Measurements from ENCODE around the gene GYS1.
A peak's percentile ranks its signal among the peaks of the same experiment; 100 is the strongest.
"Not testable (repeated sequence)": the region's sequence is repeated elsewhere in the genome, so short reads cannot be mapped to it uniquely, and the experiment has no call there.

Gene GYS1

DNA sequence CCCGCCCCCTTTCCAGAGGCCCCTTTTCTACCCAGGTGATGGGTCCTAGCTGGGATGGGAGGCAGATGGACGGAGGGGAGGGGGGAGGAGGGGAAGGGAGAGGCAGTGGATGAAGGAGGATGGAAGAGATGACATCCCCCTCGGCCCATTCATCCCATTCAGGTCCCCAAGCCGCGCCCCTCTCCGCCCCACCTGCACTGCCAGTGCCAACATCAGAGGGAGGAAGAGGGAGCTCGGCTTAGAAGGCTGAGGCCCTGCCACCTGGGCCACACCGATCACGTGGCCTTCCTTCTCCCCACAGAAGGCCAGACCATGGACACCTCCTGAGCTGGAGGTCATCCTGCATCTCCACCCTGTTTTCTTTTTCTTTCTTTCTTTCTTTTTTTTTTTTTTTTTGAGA lies 35.6 kb upstream of the GYS1 start:
- H3K9me3 ChIP-seq (ENCODE audit: control insufficient read depth in 2 of 2, low read length in 2 of 2) = not testable (repeated sequence)

DNA sequence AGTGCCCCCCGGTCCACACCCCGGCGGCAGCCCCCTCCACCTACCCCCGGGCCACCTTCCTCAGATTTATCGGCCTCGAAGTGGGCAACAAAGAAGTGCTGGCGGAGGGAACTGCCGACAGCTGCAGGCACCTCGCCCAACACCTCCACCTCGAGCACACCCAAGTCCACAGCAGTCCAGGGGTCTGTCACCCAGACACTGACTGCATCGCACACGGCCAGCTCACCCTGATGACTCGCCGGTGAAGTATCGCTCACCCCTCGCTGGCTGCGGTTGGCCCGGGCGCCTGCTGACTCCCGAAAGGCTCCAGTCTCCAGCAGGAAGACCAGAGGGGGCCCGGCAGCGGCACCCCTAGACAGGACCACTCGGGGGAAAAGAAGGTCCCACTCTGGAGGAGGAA lies 32.5 kb upstream of the GYS1 start:
- not testable (repeated sequence) for H3K9ac ChIP-seq (ENCODE audit: low read depth in 1 of 2, low read length in 2 of 2); H3K4me3 ChIP-seq (ENCODE audit: low read length in 2 of 2); H3K27me3 ChIP-seq (ENCODE audit: control insufficient read depth in 2 of 2, insufficient read depth in 2 of 2, low read length in 2 of 2); H3K36me3 ChIP-seq (ENCODE audit: control insufficient read depth in 2 of 2, insufficient read depth in 2 of 2, low read length in 2 of 2); H3K27ac ChIP-seq (ENCODE audit: low read depth in 2 of 2, low read length in 2 of 2); H3K9me3 ChIP-seq (ENCODE audit: control insufficient read depth in 2 of 2, low read length in 2 of 2); H3K4me1 ChIP-seq (ENCODE audit: control insufficient read depth in 2 of 2, insufficient read depth in 2 of 2, low read length in 2 of 2)

More for the DNA sequence above, 35.6 kb upstream of the GYS1 start:
- H3K4me3 ChIP-seq (ENCODE audit: low read length in 2 of 2); H3K27me3 ChIP-seq (ENCODE audit: control insufficient read depth in 2 of 2, insufficient read depth in 2 of 2, low read length in 2 of 2); H3K4me1 ChIP-seq (ENCODE audit: control insufficient read depth in 2 of 2, insufficient read depth in 2 of 2, low read length in 2 of 2); H3K36me3 ChIP-seq (ENCODE audit: control insufficient read depth in 2 of 2, insufficient read depth in 2 of 2, low read length in 2 of 2); H3K27ac ChIP-seq (ENCODE audit: low read depth in 2 of 2, low read length in 2 of 2); H3K9ac ChIP-seq (ENCODE audit: low read depth in 1 of 2, low read length in 2 of 2): not testable (repeated sequence)

DNA sequence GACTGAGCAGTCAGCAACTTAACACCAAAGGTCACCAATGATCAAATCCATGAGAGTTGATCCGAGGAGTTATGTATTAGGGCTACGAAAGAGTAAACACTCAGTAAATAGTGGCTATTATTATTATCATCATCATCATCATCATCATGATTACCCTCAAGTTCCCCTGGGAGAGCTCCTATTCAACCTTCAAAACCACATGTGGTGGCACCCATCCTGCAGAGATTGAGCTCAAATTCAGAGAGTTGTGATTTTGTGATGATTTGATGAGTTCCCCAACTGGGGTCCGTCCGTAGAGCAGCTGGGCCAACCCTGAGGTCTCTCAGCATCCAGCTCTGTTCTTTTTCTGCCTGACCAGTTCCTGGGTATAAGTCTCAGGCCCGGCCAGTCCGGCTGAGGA lies 32.0 kb upstream of the GYS1 start:
- not testable (repeated sequence) for H3K27ac ChIP-seq (ENCODE audit: low read depth in 2 of 2, low read length in 2 of 2); H3K9me3 ChIP-seq (ENCODE audit: control insufficient read depth in 2 of 2, low read length in 2 of 2); H3K36me3 ChIP-seq (ENCODE audit: control insufficient read depth in 2 of 2, insufficient read depth in 2 of 2, low read length in 2 of 2); H3K4me3 ChIP-seq (ENCODE audit: low read length in 2 of 2); H3K4me1 ChIP-seq (ENCODE audit: control insufficient read depth in 2 of 2, insufficient read depth in 2 of 2, low read length in 2 of 2); H3K9ac ChIP-seq (ENCODE audit: low read depth in 1 of 2, low read length in 2 of 2)
- peaks cover 5 to 14% of the 10 kb centered on the region in 2 donors for H3K27me3 ChIP-seq (ENCODE audit: control insufficient read depth in 2 of 2, insufficient read depth in 2 of 2, low read length in 2 of 2)

DNA sequence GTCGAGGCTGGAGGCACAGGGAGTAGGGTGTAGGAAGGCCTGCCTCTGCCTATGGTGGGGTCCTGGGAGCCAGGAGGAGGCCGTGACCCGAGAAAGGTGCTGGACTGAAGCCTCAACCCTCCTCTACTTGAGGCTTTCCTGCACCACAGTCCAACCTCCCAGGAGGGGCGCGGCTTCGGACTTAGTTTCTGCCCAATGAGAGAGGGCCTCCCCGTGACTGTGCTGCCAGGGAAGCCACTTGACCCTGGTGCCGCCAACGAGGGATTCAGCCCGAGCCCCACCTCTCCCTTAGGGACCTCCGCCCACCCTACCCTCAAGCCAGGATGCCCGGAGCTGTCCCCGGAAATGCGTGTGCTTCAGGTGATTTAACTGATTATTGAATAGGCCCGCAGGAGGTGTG lies 31.1 kb upstream of the GYS1 start, which contains the start of gene CGB3:
CGB3 (minus strand) TSS at position 101 of the 400 bp plus-strand sequence. CDS start 362 bp downstream, outside the sequence.
- not testable (repeated sequence) for H3K9ac ChIP-seq (ENCODE audit: low read depth in 1 of 2, low read length in 2 of 2); H3K27ac ChIP-seq (ENCODE audit: low read depth in 2 of 2, low read length in 2 of 2); H3K4me3 ChIP-seq (ENCODE audit: low read length in 2 of 2); H3K4me1 ChIP-seq (ENCODE audit: control insufficient read depth in 2 of 2, insufficient read depth in 2 of 2, low read length in 2 of 2); H3K36me3 ChIP-seq (ENCODE audit: control insufficient read depth in 2 of 2, insufficient read depth in 2 of 2, low read length in 2 of 2); H3K9me3 ChIP-seq (ENCODE audit: control insufficient read depth in 2 of 2, low read length in 2 of 2)
- H3K27me3 ChIP-seq (ENCODE audit: control insufficient read depth in 2 of 2, insufficient read depth in 2 of 2, low read length in 2 of 2) = peaks cover 6 to 15% of the 10 kb centered on the region in 2 donors

DNA sequence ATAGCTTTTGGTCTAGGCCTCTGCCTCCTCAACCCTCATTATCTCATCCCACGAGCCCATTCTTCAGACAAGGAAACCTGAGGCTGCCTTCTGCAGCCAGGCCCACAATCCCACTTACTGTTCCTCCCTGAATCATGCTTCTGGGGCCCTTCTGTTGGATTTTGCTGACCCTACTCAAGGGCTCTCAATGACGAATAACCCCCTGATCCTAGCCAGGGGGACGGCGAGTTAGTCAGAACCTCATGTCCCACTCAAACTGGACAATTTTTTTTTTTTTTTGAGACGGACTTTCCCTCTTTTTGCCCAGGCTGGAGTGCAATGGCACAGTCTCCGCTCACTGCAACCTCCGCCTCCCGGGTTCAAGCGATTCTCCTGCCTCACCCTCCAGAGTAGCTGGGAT lies 29.0 kb upstream of the GYS1 start:
- Histone ChIP-seq H3K9me3 (ENCODE audit: control insufficient read depth in 2 of 2, low read length in 2 of 2) (no peaks in the 10 kb centered on the region), H3K27me3 (ENCODE audit: control insufficient read depth in 2 of 2, insufficient read depth in 2 of 2, low read length in 2 of 2) (peaks cover 6 to 18% of the 10 kb centered on the region in 2 donors), H3K4me3 (ENCODE audit: low read length in 2 of 2) (no peak overlapping the region), H3K9ac (ENCODE audit: low read depth in 1 of 2, low read length in 2 of 2) (no peak overlapping the region), H3K4me1 (ENCODE audit: control insufficient read depth in 2 of 2, insufficient read depth in 2 of 2, low read length in 2 of 2) (peaks cover 9 to 17% of the 10 kb centered on the region in 2 donors), H3K36me3 (ENCODE audit: control insufficient read depth in 2 of 2, insufficient read depth in 2 of 2, low read length in 2 of 2) (no peaks in the 10 kb centered on the region), H3K27ac (ENCODE audit: low read depth in 2 of 2, low read length in 2 of 2) (no peak overlapping the region)

DNA sequence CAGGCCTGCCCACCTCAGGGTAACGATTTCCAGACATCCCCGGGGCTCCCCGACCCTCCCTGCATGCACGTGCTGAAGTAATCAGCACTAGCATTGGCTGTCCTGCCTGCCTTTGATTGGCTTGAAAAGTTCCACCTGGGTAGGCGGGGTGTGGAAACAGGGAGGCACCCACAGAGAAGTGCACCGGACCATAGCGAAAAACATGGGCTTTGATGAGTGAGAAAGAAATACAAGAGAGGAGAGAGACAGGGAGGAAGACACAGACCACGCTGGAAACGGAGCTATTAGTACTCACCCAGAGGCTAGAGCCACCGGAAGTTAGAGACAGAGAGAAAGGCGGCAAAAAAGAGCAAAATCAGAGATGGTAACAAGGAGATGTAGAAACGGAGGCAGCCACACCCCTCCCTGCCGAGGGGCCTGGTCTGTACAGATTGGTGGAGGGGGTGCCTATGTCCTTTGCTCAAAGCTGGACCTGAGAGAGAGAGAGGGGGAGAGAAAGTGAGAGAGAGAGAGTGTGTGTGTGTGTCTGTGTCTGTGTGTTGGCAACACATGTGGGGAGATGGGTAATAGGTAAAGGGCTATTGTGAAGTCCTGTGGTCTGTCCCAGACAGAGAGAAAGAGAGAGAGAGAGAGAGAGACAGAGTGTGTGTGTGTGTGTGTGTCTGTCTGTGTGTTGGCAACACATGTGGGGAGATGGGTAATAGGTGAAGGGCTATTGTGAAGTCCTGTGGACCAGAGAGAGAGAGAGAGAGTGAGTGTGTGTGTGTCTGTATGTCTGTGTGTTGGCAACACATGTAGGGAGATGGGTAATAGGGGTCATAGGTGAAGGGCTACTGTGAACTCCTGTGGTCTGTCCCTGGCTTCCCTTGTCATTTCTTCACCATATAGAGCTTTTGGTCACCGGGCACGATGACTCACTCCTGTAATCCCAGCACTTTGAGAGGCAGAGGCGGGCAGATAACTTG lies 28.1 kb upstream of the GYS1 start:
- peaks cover 6 to 18% of the 10 kb centered on the region in 2 donors for H3K27me3 ChIP-seq (ENCODE audit: control insufficient read depth in 2 of 2, insufficient read depth in 2 of 2, low read length in 2 of 2)
- H3K4me1 ChIP-seq (ENCODE audit: control insufficient read depth in 2 of 2, insufficient read depth in 2 of 2, low read length in 2 of 2) = peaks cover 9 to 17% of the 10 kb centered on the region in 2 donors

DNA sequence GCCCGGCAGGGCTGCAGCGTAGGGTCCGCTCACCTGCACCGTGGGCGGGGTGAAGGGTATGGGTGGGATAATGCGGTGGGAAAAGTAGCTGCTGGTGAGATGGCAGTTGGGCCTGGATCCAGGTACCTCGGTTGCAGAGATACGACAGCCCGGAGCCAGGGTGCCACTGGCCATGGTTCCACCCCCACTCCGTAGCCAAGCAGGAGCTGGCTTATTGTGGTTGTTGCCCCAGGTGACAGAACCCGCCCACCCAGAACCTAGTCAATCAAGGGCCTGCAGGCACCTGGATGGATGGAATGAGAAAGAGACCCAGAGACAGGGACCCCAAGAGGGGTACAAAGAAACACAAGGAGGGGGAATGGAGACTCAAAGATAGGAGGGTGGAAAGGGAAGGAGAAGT lies 27.2 kb upstream of the GYS1 start:
- Histone ChIP-seq H3K4me1 (ENCODE audit: control insufficient read depth in 2 of 2, insufficient read depth in 2 of 2, low read length in 2 of 2) (peaks cover 9 to 17% of the 10 kb centered on the region in 2 donors), H3K36me3 (ENCODE audit: control insufficient read depth in 2 of 2, insufficient read depth in 2 of 2, low read length in 2 of 2) (peaks cover 9 to 10% of the 10 kb centered on the region in 2 donors), H3K4me3 (ENCODE audit: low read length in 2 of 2) (no peak overlapping the region), H3K9me3 (ENCODE audit: control insufficient read depth in 2 of 2, low read length in 2 of 2) (no peaks in the 10 kb centered on the region), H3K27me3 (ENCODE audit: control insufficient read depth in 2 of 2, insufficient read depth in 2 of 2, low read length in 2 of 2) (peaks cover 6 to 18% of the 10 kb centered on the region in 2 donors), H3K9ac (ENCODE audit: low read depth in 1 of 2, low read length in 2 of 2) (no peak overlapping the region), H3K27ac (ENCODE audit: low read depth in 2 of 2, low read length in 2 of 2) (no peak overlapping the region)

More for the DNA sequence above, 28.1 kb upstream of the GYS1 start:
- Histone ChIP-seq H3K27ac (ENCODE audit: low read depth in 2 of 2, low read length in 2 of 2) (no peak overlapping the region), H3K9ac (ENCODE audit: low read depth in 1 of 2, low read length in 2 of 2) (no peak overlapping the region), H3K9me3 (ENCODE audit: control insufficient read depth in 2 of 2, low read length in 2 of 2) (no peaks in the 10 kb centered on the region), H3K36me3 (ENCODE audit: control insufficient read depth in 2 of 2, insufficient read depth in 2 of 2, low read length in 2 of 2) (peaks cover 0 to 3% of the 10 kb centered on the region in 2 donors), H3K4me3 (ENCODE audit: low read length in 2 of 2) (no peak overlapping the region)

DNA sequence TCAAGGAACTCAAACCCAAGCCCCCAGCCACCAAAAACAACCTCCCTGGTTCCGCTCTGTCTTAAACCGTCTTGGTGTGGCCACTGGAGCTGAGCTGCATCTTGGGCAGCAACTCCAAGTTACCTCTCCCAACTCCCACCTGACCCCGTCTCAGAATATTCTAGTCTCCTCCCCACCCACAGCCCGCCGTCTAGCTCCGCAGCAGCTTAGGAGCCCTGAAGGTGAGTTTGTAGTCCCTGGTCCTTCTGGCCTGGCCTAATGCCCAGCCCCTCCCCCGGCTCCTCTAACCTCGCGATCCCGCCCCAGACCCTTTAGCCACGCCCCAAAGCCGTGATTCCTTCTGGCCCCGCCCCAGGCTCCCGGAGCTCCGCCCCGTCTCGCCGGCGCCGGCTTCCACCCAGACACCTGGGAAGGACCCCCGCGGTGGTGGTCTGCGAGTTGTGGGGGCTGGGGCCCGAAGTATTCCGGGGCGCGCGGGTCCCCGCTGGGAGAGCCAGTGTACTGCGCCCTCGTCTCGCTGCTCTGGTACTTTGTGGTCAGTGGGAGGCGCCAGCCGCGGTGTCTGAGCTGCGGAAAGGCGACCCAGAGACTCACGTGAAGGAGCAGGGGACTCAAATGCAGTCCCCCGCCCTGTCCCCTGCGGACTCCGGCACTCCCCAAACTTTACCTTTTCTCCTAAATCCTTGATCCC lies 26.3 kb upstream of the GYS1 start:
- Histone ChIP-seq H3K9me3 (ENCODE audit: control insufficient read depth in 2 of 2, low read length in 2 of 2) (no peaks in the 10 kb centered on the region), H3K9ac (ENCODE audit: low read depth in 1 of 2, low read length in 2 of 2) (peak overlapping the region in 1 of 2 donors; percentile 24), H3K27me3 (ENCODE audit: control insufficient read depth in 2 of 2, insufficient read depth in 2 of 2, low read length in 2 of 2) (peaks cover 6 to 18% of the 10 kb centered on the region in 2 donors), H3K27ac (ENCODE audit: low read depth in 2 of 2, low read length in 2 of 2) (no peak overlapping the region), H3K4me3 (ENCODE audit: low read length in 2 of 2) (peak overlapping the region; percentile 59 to 67), H3K4me1 (ENCODE audit: control insufficient read depth in 2 of 2, insufficient read depth in 2 of 2, low read length in 2 of 2) (peaks cover 9 to 17% of the 10 kb centered on the region in 2 donors), H3K36me3 (ENCODE audit: control insufficient read depth in 2 of 2, insufficient read depth in 2 of 2, low read length in 2 of 2) (peaks cover 13 to 20% of the 10 kb centered on the region in 2 donors)

DNA sequence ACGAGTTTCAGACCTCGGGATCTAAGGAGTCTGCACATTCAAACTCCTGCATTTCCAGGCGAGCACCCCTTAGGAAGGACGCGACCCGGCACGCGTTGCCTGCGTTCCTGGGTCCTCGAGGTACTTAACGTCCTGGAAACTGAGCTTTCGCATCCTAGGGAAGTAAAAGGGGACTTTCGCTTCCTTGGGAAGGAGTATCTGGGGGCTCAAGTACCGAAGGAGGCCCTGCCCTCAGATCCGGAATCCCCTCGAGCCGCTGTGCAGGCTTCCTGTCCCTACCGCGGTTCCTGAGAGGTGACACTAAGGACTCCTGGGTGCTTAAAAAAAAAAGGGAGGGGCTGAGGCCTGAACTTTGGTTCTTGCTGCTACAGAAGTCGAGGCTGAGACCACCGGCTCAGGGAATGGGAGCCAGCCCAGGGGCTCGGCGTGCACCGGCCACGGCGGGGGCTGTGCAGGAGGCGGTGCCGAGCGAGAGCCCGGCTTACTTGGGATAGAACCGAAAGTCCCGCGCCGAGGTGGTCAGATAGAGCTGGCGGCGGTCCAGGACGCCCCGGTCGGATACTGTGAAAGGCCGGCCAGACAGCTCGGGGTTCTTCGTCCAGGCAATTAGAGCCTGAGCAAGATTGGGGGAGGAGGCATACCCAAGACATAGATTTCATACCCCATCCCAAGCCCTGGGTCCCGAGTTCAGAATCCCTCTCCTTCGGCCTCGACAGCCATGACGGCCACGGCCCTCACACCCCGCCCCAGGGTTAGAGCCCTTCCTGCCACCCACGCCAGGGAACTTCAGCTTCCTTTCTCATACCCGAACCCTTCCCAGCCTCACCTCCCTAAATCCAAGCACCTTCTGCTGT lies 25.5 kb upstream of the GYS1 start:
- not testable (repeated sequence) for H3K9me3 ChIP-seq (ENCODE audit: control insufficient read depth in 2 of 2, low read length in 2 of 2)

More for the DNA sequence above, 25.5 kb upstream of the GYS1 start:
- Histone ChIP-seq H3K4me1 (ENCODE audit: control insufficient read depth in 2 of 2, insufficient read depth in 2 of 2, low read length in 2 of 2) (peaks cover 9 to 17% of the 10 kb centered on the region in 2 donors), H3K27me3 (ENCODE audit: control insufficient read depth in 2 of 2, insufficient read depth in 2 of 2, low read length in 2 of 2) (peaks cover 6 to 18% of the 10 kb centered on the region in 2 donors), H3K9ac (ENCODE audit: low read depth in 1 of 2, low read length in 2 of 2) (peak overlapping the region in 1 of 2 donors; percentile 24), H3K4me3 (ENCODE audit: low read length in 2 of 2) (peak overlapping the region; percentile 59 to 67), H3K36me3 (ENCODE audit: control insufficient read depth in 2 of 2, insufficient read depth in 2 of 2, low read length in 2 of 2) (peaks cover 17 to 24% of the 10 kb centered on the region in 2 donors)
- H3K27ac ChIP-seq (ENCODE audit: low read depth in 2 of 2, low read length in 2 of 2) = not testable (repeated sequence)

Data from mucosa of rectum (tissue), 2 donors.